Right lobe of liver (tissue), 4 donors: ENCODE data around the gene ATP10A.

ENCODE experiments used
- CTCF ChIP-seq, 4 donors: fragments of 200-600 bp in 3 of 4; fragments of 450-650 bp in 1 of 4; IDR thresholded peaks; one replicate each; pipeline versions ENCODE4 v1.5.1 to v1.8.0; 2016 to 2022; ENCODE audit warnings: antibody characterized with exemption in 4 of 4, mild to moderate bottlenecking in 2 of 4
- POLR2A ChIP-seq: fragments of 450-650 bp; IDR thresholded peaks from one replicate; pipeline ENCODE4 v1.6.1; 2017; ENCODE audit warnings: antibody characterized with exemption, mild to moderate bottlenecking
- donor health status: DM: no; HTN: no; CAD: no.
- donor health status: DM: no; HTN: no; CAD: no.
- donor health status: DM: no; HTN: yes; CAD: no.

DNA sequence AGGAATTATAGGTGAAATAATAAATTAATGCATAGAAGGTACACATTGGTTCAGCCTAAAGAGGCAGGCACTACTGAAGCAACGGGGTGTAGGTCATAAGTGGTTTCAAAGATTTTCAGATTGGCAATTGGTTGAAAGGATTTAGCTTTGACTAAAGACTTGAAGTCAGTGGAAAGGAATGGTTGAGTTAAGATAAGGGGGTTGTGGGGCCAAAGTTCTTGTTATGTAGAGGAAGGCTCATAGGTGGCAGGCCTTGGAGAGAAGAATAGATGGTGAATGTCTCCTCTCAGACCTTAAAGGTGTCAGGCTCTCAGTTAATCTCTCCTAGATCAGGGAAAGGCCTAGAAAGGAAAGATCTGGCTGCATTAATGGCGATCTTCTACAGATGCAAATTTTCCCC lies 209.8 kb downstream of the ATP10A start:
- TF ChIP-seq CTCF (IDR thresholded peaks at IDR 0.05) (no peak), POLR2A (no peak)
